GM12878 (cell line): ENCODE results near the gene HSPB6.

Source experiments
- BCL11A ChIP-seq: IDR thresholded peaks from 2 replicates; pipeline ENCODE4 v1.6.1; 2011; ENCODE audit warnings: low read depth, low read length
- EGR1 ChIP-seq, 2 experiments: IDR thresholded peaks; 1 replicate in 1 of 2; 2 replicates in 1 of 2; pipeline ENCODE4 v1.6.1; 2011 to 2012; ENCODE audit warnings: low read depth in 2 of 2, low read length in 2 of 2, borderline replicate concordance in 1 of 2, mild to moderate bottlenecking in 1 of 2, moderate library complexity in 1 of 2
- EP300 ChIP-seq, 2 experiments: fragments of 150-350 bp in 1 of 2; IDR thresholded peaks; 2 replicates each; pipeline ENCODE4 v1.6.1; 2011 to 2012; ENCODE audit warnings: low read depth in 2 of 2, low read length in 2 of 2, borderline replicate concordance in 1 of 2, improper control_type of control experiment in 1 of 2, inconsistent platforms in 1 of 2; ENCODE audit not compliant: control insufficient read depth in 1 of 2
- KDM1A ChIP-seq: fragments of 200-600 bp; sonication (generic); IDR thresholded peaks from 2 replicates; pipeline ENCODE4 v1.6.1; 2016; ENCODE audit warnings: borderline replicate concordance
- MTA2 ChIP-seq: fragments of 450-650 bp; IDR thresholded peaks from 2 replicates; pipeline ENCODE4 v1.6.1; 2016; ENCODE audit warnings: low read depth, mild to moderate bottlenecking, moderate library complexity
- NR2F1 ChIP-seq: fragments of 450-650 bp; conservative IDR thresholded peaks from 2 replicates; pipeline ENCODE4 v1.6.1; 2017; ENCODE audit warnings: mild to moderate bottlenecking
- PAX5 ChIP-seq: IDR thresholded peaks from 2 replicates; pipeline ENCODE4 v1.6.1; 2011; ENCODE audit warnings: low read depth, low read length, borderline replicate concordance
- POLR2AphosphoS5 ChIP-seq: IDR thresholded peaks from 2 replicates; pipeline ENCODE4 v1.6.1; 2011; ENCODE audit warnings: mild to moderate bottlenecking, low read length, inconsistent platforms
- POU2F2 ChIP-seq: IDR thresholded peaks from 3 replicates; pipeline ENCODE4 v1.6.1; 2011; ENCODE audit warnings: low read depth, mild to moderate bottlenecking, low read length, borderline replicate concordance
- TF ChIP-seq, protein P1 (sequence below): IDR thresholded peaks from 2 replicates; pipeline ENCODE4 v1.6.1; 2011; ENCODE audit warnings: low read depth, mild to moderate bottlenecking, low read length, moderate library complexity, borderline replicate concordance; ENCODE audit errors: extremely low read depth
- TF ChIP-seq, protein P2 (sequence below), 3 experiments: IDR thresholded peaks in 2 of 3; conservative IDR thresholded peaks in 1 of 3; 2 replicates each; pipeline ENCODE4 v1.5.1; 2011; ENCODE audit warnings: low read depth in 3 of 3, low read length in 3 of 3, mild to moderate bottlenecking in 3 of 3, control low read depth in 2 of 3, moderate library complexity in 2 of 3, inconsistent platforms in 1 of 3, mixed read lengths in 1 of 3; ENCODE audit not compliant: control insufficient read depth in 2 of 3, insufficient read depth in 1 of 3; ENCODE audit errors: extremely low read depth in 1 of 3

DNA sequence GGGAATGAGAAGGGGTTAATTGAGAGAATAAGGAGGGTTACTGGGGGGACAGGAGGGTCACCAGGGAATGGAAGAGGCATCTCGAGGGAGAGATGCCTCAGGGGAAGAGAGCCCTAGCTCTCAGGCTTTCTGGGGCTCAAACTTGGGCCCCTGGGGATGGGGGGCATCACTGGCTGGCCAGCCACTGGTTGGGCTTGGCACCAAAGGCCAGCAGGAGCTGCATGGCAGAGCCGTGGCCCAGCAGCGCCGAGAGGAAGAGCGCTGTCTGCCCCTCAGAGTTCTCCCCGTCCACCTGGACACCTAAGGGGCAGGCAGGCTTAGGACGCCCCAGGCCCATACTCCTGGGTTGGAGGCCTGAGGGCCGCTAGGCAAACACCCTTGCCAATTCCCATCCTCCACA, 36.1 kb upstream of the HSPB6 start:
- TF ChIP-seq, protein P1, sequence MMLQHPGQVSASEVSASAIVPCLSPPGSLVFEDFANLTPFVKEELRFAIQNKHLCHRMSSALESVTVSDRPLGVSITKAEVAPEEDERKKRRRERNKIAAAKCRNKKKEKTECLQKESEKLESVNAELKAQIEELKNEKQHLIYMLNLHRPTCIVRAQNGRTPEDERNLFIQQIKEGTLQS: no peak
- TF ChIP-seq MTA2 (no peak), NR2F1 (no peak), PAX5 (no peak), EGR1 (IDR thresholded peaks at IDR 0.05; ENCODE audit: borderline replicate concordance in 1 of 2, low read depth in 2 of 2, low read length in 2 of 2) (no peak), POLR2AphosphoS5 (no peak), KDM1A (no peak), POU2F2 (no peak), BCL11A (no peak), EP300 (IDR thresholded peaks at IDR 0.05; ENCODE audit: borderline replicate concordance in 1 of 2, control insufficient read depth in 1 of 2, low read depth in 2 of 2, low read length in 2 of 2) (no peak)
- TF ChIP-seq, protein P2, sequence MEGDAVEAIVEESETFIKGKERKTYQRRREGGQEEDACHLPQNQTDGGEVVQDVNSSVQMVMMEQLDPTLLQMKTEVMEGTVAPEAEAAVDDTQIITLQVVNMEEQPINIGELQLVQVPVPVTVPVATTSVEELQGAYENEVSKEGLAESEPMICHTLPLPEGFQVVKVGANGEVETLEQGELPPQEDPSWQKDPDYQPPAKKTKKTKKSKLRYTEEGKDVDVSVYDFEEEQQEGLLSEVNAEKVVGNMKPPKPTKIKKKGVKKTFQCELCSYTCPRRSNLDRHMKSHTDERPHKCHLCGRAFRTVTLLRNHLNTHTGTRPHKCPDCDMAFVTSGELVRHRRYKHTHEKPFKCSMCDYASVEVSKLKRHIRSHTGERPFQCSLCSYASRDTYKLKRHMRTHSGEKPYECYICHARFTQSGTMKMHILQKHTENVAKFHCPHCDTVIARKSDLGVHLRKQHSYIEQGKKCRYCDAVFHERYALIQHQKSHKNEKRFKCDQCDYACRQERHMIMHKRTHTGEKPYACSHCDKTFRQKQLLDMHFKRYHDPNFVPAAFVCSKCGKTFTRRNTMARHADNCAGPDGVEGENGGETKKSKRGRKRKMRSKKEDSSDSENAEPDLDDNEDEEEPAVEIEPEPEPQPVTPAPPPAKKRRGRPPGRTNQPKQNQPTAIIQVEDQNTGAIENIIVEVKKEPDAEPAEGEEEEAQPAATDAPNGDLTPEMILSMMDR (IDR thresholded peaks at IDR 0.05 in 2 of 3, conservative IDR thresholded peaks at IDR 0.05 in 1 of 3; ENCODE audit: control insufficient read depth in 2 of 3, extremely low read depth in 1 of 3, insufficient read depth in 1 of 3, low read depth in 3 of 3, low read length in 3 of 3): no peak
